Anterior cingulate cortex (tissue), 58 donors: ENCODE measurements around the gene LHX5.

Experiments used
- DNase-seq, 58 donors: peaks; one replicate each; lab custom pipeline; 2025; lab: John Stamatoyannopoulos, UW

LHX5 gene

DNA sequence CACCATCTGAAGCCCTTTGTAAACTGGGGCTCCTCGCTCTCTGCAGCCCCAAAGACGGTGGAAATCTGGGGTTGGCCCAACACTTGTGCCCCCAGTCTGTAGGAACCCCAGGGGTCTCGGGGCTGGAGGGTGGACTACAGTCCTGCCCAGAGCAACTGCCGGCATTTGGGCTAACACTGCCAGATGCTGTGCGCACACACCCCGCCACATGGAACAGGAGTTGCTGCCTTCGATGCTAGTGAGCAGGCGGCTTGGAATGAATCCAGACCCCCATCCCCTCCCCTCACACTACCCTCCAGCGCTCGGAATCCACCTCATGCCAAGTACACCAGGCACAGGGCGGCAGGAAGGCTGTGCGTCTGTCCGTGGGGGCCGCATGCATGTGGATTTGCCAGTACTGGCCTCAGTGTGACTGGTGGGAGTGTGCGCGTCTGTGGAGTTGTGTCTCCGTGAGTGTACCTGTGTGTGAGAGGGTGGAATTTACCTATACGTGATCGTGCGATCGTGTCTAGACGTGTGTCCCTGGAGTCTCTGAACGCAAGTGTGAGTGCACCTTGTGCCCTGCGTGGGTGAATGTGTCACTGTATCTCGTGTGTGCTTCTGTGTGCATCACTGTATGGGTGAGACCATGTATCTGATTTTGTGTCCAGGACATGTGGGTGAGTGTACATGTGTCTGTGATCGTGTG, 5.1 kb downstream of the LHX5 start:
- no peak for DNase-seq

DNA sequence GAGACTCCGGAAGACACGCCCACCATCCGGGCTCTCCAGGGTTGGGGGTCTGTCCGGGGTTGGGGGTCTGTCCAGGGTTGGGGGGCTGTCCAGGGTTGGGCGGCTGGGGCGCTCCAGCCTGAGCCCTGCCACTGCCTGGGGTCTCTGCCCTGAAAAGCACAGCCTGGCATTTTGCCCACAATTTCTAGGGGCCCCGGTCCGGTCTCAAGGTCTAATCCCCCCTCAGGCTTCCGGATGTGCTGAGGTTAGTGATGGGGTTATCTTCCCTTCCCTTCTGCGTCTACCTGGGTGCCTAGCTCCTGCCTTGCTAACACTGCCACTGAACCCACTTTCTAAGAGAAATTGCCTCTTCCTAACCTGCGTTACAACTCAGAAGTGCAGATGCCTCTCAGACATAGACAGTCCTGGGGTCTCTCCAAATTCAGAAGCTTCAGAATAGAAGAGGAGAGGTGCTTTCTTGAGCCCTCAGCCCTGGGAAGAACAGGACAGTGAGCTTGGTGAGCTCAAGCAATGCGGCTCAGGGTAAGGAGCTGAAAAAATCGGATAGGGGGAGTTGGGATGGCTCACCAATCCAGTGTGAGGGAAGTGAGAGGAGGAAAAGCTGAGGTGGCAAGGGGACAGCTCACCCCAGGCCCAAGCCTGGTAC, 5.7 kb downstream of the LHX5 start:
- no peak for DNase-seq

DNA sequence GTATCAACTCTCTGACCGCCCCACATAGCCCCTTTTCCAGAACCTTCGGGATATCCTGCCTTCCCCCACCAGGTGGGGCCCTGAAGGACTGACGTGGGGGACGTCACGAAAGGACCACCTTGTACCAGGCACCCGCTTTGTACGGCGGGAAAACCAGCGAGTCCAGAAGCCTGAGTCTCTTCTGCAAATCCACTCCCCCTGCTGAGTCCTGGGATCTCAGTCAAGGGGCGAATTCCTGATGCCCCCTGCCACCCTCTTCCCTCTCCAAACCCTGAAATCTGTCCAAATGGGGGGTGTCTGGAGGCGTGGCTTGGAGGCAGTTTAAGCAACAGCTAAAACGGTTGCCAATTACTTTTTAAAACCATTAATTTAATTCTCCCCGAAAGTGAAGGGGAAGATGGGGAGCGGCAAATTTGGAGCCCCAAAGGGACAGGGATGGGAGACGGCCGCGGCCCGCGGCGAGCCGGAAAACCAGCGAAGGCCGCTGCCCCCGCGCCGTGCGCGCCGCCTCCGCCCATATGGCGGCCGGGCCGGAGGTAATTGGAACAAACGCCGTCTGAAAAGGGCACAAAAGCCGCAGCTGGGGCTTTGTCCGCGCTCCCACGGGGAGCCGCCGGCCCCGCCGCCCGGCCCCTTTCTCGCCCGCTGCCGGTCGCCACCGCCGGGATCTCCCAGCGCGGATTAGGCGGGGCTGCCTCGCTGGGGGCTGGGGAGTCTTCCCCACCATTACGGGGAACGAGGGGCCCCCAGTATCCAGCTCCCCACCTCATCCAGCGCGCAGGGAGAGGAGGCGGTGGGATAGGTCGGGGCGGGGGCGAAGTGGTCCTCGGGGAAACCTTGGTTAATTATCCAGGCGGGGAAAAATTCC, 6.6 kb downstream of the LHX5 start:
- DNase-seq = no peak

DNA sequence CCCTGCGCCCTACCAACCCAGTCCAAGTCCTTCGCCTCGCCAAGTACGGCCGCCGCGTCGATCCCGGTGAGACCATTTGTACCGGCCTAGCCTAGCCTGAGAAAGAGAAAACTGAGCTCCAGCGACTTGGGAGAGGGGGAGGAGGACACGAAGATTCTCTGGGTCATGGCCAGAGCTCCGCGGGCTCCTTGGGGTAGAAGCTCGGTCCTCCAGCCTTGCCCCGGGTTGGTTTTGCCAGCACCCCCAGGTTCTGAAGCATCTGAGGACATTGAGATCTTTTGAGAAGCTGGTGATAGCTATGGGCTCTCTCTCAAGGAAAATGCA, 7.3 kb downstream of the LHX5 start:
- DNase-seq = no peak

DNA sequence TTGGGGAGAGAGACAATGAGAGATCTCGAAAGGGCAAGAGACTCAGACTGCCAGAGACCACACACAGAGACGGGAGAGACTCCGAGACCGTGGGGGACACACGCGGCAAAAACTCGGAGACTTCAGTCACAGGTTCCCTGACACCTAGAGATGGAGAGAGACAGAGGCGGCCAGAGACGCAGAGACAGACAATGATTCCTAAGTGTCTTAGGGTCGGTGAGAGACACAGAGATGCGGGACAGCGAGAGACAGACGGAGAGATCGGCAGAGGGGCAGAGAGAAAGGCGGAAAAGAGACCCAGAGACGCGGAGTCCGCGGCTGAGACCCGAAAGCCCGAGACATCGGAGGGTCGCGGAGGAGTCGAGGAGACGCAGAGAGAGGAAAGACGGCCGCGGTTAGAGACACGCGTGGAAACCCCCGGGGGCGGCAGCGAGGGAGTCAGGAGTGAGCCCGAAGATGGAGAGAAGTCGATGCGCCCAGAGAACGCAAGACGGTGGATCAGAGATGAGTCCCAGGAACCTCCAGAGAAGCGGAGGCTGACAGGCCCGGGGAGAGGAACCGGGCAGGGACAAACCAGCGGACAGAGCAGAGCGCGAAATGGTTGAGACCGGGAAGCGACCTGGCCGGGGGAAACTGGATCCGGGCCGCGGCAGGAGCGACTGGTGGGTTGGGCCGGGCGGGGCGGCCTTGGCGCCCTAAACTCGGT, 7.8 kb downstream of the LHX5 start:
- no peak for DNase-seq

DNA sequence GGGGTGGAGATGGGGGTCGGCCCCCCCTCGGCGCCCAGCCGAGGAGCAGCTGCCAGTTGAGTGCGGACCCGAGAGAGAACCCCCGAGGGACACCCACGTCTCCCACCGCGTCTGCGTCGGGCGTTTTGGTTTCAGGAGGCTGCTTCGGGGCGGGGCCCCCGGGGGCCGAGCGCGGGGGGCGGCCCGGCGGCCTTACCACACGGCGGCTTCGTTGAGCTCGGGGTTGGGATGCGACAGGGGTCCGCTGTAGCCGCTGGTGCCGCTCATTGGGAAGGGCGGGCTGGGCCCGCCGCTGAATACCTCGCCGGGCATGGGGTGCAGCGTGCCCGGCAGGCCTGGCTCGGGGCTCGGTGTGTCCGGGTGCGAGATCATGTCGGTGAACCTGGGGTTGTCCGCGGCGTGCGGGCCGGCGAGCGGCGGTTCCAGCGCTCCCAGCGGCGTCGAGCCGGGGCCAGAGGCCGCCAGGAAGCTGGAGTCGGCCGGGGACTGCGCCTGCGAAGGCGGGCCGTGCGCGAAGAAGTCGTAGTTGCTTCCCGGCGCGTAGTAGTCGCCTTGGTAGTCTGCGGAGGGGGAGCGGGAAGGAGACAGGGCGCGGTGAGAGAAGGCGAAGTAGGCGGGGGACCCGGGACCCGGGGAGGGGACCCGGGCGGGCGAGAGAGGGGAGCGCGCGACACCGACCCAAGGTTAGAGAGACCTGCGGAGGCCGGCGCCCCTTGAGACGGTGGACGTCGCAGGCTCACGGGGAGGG, 8.5 kb downstream of the LHX5 start:
- DNase-seq = no peak

DNA sequence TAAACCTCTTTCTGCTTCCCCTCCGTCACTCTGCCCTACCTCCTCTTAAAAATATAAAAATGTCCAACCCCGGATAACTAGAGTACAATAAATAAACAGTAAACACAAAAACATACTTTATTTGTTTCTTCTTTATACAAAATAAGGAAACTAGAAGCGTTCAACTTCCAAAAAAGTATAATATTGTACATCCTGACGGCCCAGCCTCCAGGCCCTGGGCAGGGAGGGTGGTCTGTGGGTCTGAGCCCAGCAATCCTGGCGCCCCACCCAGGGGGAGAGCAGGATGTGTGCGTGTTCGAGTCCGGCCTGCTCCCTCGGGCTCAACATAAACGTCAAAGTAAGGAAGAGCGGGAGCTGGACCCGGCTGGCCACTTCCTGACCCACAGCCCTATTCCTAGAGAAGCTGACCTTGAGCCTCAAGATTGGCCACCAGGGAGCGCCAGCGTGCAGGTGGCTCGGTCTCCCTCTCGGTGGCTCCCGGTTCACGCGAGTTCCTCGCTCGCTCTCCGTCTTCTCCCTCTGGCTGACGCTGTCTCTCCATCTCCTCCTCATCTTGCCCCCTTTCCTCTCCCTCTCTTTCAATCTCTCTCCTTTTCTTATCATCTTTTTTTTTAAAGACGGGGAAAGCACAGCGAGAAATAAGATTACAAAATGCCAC, 9.4 kb downstream of the LHX5 start:
- DNase-seq = peak in 46 of 58 donors; percentile 2 to 79 (median 30)

DNA sequence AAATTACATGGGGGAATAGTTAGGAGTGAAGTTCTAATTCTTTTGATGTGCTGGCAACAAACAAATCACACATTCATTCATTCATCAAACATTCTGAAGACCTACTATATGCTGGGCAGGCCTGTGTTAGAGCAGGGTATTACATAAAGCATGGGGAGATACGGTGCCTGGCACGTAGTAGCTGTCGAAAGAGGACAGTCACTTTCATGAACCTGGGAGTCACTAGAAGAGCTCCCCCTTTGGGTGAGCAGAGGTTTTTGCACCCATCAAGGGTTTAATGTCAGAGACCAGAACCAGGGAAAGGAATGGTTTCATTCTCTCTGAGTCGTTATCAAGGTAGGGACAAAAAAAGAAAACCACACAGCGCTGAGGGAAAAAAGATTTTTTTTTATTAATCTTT, 10.0 kb downstream of the LHX5 start:
- no peak for DNase-seq

DNA sequence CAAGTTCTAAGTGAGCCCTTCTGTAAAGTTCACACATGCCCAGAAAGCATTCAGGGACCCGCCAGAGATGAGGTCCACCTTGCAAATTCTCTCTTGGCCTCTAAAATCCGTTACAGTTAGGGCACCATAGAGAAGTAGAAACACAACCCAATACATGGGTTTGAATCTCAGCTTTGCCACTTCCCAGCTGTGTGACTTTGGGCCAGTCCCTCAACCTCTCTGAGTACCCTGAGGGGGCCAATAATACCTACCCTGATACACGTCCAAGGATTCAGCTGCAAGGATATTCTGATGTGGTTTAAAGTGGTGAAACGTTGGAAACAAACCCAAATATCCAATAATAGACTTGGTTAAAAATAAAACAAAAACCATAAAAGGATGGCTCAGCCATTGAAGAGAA, 11.7 kb downstream of the LHX5 start:
- DNase-seq = no peak

DNA sequence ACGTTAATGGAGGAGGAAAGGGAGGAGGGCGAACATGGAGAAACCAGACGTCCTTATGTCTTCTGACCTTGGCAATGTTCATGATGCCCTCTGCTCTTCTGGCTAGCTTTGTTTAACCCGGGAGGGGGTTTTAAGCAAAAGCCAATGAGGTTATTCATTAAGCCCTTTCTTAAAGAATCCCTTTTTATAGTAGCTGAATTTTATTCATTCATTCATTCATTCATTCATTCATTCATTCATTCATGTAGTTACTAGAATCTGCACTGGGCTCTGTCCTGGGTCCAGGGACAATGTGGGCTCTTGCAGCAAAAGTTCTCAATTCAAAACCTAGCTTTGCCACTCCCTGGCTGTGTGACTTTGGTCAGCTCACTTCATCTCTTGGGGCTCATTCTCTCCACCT, 14.0 kb downstream of the LHX5 start:
- DNase-seq = no peak

DNA sequence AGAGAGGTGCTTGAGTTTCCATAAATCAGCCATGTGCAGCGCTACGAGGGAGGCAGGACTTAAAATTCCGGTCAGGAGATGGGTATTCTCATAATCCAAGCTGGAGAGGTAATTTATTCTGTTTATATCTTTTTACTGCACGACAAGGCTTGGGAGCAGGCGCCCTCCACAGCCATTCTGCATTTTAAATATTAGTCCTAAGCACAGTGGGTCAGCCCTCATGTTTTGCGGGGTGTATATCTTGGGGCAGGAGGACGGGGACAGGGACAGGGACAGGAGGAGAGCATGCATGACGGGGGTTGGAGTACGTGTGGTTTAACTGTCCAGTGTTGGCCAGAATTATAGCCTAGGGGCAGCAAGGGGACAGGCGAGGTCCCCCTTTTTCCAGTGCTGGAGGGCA, 14.5 kb downstream of the LHX5 start:
- no peak for DNase-seq

DNA sequence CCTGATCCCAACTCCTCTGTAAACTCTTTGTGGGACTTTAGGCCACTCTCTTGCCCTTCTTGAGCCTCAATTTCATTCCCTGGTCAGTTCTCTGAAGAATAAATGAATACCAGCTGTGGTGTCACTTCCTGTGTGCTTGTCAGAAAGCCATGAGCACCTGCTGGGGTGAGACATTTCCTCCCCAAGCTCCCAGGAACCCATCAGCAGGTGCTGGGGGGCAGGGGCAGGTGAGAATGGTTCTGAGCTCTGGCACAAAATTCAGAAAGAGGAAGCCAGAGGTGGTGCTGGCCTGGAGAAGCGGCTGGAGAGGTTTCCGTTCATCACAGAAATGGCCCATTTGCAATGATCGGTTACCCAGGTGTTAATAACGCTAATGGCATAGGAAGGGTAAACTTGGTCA, 14.9 kb downstream of the LHX5 start:
- DNase-seq = no peak

DNA sequence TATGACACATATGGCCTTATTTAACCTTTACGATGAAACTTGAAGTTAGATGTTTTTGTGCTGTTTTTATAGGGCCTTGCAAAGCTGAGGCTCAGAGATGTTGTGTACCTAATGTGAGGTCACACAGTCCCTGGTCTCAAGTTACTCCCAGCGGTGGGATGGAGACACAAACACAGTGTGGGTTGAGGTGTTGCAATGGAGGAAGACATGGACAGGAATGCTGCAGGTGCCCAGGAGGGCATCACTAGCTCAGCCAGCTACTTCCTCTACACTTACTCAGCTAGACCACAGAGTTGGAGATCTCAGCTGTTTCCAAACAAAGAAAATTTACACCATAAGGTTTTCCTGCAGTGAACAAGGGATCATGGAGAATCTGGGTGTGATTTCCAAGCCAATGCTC, 15.5 kb downstream of the LHX5 start:
- DNase-seq = no peak

DNA sequence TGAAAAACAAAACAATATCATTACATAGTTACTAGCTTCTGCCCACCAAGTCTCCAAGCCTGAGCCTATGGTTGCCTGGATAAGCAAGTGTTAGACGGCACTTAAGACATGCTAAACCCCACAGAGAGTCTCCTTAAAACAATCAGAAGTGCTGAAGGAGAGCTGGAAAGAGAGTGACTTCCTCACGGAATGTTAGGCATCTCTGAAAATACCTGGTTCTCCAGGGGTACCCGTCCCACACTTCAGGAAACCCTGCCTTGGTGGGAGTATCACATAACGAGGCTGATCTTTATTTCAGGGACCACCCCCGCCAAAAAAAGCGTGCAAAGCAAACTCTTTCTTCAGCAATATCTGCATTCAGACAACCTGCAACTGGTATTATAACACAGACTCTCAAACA, 18.3 kb downstream of the LHX5 start:
- no peak for DNase-seq

DNA sequence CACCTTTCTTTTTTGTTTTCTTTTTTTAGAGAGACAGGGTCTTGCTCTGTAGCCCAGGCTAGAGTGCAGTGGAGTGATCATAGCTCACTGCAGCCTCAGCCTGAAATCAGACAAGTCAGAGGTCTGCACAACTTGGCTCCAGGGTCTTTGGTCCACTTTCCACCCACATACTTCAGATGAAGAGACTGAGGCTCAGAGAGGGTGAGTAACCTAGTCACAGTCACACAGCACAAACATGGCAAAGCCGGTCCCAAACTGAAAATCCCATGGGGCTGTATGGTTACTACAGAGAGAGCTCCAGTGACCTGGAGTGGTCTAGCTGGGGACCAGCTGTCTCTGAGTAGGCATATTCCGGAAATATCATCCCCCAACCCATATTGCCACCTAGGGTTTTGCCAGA, 19.2 kb downstream of the LHX5 start:
- no peak for DNase-seq

DNA sequence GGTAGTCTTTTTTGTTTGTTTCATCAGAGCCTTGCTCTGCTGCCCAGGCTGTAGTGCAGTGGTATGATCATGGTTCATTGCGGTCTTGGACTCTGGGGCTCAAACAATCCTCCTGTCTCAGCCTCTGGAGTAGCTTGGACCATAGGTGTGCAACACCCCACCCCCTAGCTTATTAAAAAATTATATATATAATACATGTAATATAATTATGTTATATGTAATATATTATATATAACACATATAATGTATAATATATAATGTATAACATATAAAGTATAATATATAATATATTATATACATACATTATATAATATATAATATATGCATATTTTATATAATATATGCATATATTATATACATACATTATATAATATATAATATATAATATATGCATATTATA, 21.8 kb downstream of the LHX5 start:
- no peak for DNase-seq

DNA sequence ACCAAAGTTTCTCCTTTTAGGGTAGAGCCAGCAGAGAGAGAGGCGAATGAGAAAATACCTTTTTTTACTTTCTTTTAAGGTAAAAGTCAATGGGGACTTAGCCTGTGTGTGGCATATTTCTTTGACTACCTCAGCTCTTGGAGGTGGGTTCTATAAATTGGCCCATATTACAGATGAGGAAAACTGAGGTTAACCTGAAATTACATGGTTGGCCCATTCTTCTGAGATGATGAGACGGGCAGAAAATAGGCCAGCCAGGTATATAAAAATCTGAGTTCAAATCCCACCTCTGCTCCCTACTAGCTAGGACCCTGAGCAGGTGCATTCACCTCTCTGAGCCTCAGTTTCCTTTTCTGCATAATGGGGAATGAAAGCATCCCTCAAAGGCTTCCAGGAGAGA, 22.4 kb downstream of the LHX5 start:
- DNase-seq = no peak

DNA sequence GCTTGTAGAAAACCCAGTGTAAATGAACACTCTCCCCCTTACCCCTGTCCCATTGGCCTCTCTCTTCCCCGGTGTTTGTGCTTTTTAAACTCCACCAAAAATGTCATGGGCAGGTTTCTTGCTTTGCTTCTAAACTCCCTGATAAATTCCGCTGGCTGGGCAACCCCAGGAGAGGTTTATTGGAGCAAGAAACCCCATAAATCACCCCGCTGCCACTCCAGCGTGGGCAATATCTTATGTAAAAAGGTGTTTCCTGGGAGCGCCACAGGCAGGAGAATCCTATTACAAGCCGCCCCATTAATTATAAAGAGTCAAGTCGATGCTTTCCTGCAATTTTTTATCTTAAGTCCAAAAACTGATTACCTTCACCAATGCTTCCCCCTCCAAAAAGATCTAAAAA, 22.8 kb downstream of the LHX5 start:
- DNase-seq = no peak

DNA sequence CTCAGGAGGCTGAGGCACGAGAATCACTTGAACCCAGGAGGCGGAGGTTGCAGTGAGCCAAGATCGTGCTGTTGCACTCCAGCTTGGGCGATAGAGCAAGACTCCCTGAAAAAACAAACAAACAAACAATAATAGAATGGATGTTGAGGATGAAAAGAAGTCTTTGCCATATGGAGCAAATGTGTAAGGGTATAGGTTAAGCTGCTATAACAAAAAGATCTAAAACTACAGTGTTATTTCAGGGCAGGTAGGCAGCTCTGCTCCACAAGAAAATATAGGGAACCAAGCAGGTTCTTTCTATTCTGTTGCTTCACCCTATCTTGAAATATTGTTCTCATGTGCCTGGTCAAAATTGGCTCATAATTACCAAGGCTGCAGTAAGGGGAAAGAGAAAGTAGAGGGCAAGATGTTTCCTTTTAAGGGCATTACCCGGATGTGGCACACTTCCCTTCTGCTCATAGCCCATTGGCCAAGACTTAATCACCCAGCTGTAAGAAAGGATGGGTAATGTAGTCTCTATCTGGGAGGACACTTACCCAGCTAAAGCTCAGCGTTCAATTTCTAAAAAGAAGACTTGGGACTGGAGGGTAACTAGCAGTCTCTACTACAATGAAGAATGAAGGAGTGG, 26.0 kb downstream of the LHX5 start:
- no peak for DNase-seq
